K562 (cell line): ENCODE measurements around the gene ING5. TPM values are rescaled to one million over a fixed set of nuclear protein-coding genes. Genes with fewer than 3 reads are reported as not detected.

Source experiments
- ETS2 ChIP-seq: IDR thresholded peaks from 2 replicates; pipeline ENCODE4 v1.6.1; 2016; ENCODE audit warnings: borderline replicate concordance, missing genetic modification characterization, mild to moderate bottlenecking, moderate library complexity, missing compliant biosample characterization; ENCODE audit not compliant: poor library complexity, severe bottlenecking
- HDAC3 ChIP-seq: fragments of 450-650 bp; IDR thresholded peaks from 2 replicates; pipeline ENCODE4 v1.6.1; 2018; ENCODE audit warnings: borderline replicate concordance, mild to moderate bottlenecking, moderate library complexity; ENCODE audit not compliant: partially characterized antibody
- NBN ChIP-seq: fragments of 450-650 bp; IDR thresholded peaks from 2 replicates; pipeline ENCODE4 v1.6.1; 2016; ENCODE audit warnings: low read depth, mild to moderate bottlenecking
- PCBP2 ChIP-seq: fragments of 200-400 bp; formaldehyde crosslinking; IDR thresholded peaks from 2 replicates; pipeline ENCODE4 v1.6.1; 2018; ENCODE audit warnings: low read length, low read depth, mild to moderate bottlenecking, moderate library complexity; ENCODE audit not compliant: poor library complexity, severe bottlenecking
- ZFP1 ChIP-seq: fragments of 450-650 bp; formaldehyde crosslinking; IDR thresholded peaks from 2 replicates; pipeline ENCODE4 v1.4.0; 2020; ENCODE audit warnings: mild to moderate bottlenecking, mixed read lengths
- polyA plus RNA-seq, 8 experiments: library from polyadenylated mRNA; depleted of rRNA in 4 of 8; stranded (reverse) in 5 of 8; unstranded in 3 of 8; fragments of >200 nt; fragmentation: Nextera tagmentation in 2 of 8; fragmentation: Illumina TruSeq in 1 of 8; extraction: Ambion mirVana in 2 of 8; extraction: Trizol in 1 of 8; gene quantifications; 2 replicates each; pipeline versions ENCODE4 v1.2.1 to v1.2.3, GENCODE V29; 2011 to 2014; ENCODE audit warnings: inconsistent platforms in 1 of 8, missing spikeins in 1 of 8
- total RNA-seq, 7 experiments: library from RNA; depleted of rRNA in 6 of 7; stranded (reverse); fragments of >200 nt in 6 of 7; fragmentation: Illumina TruSeq in 2 of 7; extraction: Trizol in 2 of 7; gene quantifications; 2 replicates each; pipeline versions ENCODE4 v1.2.1 to v1.2.3, GENCODE V29; 2011 to 2021; ENCODE audit warnings: low replicate concordance in 1 of 7
- TF ChIP-seq, protein P1 (sequence below): fragments of 450-650 bp; IDR thresholded peaks from 2 replicates; pipeline ENCODE4 v1.6.1; 2016; ENCODE audit warnings: low read depth
- TF ChIP-seq, protein P2 (sequence below): sonication (generic); formaldehyde crosslinking; IDR thresholded peaks from 2 replicates; pipeline ENCODE4 v1.8.0; 2022; ENCODE audit warnings: mild to moderate bottlenecking, missing genetic modification reagents
- TF ChIP-seq, protein P3 (sequence below): fragments of 250-450 bp; sonication (Bioruptor Pico); IDR thresholded peaks from 2 replicates; pipeline ENCODE4 v1.8.0; 2022; ENCODE audit warnings: inconsistent platforms, mild to moderate bottlenecking, moderate library complexity, borderline replicate concordance
- TF ChIP-seq, protein P4 (sequence below): fragments of 250-450 bp; sonication (Bioruptor Pico); IDR thresholded peaks from 2 replicates; pipeline ENCODE4 v1.5.1; 2021; ENCODE audit warnings: mild to moderate bottlenecking
- TF ChIP-seq, protein P5 (sequence below): fragments of 450-650 bp; IDR thresholded peaks from 2 replicates; pipeline ENCODE4 v1.6.1; 2016; ENCODE audit warnings: borderline replicate concordance

ING5 gene
- total and polyA plus RNA-seq, 9 of the 15 experiments (the other 6 are each of a cell fraction or from before 2014, with no cell fraction given), result 10.4 to 53.3 (median 27.9) TPM

DNA sequence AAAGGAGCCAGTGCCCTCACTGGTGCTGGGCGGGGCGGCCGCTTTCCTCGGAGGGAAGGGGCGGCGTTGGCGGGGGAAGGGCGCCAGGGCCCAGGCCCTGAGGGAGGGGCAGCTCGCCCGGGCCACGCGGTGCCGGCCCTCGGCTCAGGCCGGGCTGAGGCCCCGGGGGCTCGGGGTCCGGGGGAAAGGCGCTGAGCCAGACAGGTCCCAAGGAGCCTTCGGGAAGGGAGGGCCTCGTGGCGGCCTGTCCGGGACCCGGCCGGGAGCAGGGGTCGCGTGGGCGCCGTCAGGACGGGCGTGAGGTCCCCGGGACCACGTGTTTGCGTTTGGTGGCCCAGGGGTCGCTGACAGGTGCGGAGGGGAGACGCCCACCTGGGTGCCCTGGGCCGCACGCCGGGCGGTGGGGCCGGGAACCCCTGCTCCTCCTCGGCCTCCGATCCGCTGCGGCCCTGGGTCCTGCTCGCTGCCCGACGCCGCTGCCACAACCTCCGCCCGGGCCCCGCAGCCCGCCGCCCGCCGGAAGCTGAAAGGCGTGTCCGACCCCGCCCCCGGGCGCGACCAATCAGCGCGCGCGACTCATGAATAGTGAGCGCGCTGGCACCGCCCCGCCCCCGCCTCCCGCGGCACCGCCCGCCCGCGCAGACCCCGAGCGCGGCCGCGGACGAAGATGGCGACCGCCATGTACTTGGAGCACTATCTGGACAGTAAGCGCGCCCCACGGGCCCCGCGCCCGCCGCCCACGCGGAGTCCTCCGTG, at the start of gene ING5 (continued):
- TF ChIP-seq, protein P1, sequence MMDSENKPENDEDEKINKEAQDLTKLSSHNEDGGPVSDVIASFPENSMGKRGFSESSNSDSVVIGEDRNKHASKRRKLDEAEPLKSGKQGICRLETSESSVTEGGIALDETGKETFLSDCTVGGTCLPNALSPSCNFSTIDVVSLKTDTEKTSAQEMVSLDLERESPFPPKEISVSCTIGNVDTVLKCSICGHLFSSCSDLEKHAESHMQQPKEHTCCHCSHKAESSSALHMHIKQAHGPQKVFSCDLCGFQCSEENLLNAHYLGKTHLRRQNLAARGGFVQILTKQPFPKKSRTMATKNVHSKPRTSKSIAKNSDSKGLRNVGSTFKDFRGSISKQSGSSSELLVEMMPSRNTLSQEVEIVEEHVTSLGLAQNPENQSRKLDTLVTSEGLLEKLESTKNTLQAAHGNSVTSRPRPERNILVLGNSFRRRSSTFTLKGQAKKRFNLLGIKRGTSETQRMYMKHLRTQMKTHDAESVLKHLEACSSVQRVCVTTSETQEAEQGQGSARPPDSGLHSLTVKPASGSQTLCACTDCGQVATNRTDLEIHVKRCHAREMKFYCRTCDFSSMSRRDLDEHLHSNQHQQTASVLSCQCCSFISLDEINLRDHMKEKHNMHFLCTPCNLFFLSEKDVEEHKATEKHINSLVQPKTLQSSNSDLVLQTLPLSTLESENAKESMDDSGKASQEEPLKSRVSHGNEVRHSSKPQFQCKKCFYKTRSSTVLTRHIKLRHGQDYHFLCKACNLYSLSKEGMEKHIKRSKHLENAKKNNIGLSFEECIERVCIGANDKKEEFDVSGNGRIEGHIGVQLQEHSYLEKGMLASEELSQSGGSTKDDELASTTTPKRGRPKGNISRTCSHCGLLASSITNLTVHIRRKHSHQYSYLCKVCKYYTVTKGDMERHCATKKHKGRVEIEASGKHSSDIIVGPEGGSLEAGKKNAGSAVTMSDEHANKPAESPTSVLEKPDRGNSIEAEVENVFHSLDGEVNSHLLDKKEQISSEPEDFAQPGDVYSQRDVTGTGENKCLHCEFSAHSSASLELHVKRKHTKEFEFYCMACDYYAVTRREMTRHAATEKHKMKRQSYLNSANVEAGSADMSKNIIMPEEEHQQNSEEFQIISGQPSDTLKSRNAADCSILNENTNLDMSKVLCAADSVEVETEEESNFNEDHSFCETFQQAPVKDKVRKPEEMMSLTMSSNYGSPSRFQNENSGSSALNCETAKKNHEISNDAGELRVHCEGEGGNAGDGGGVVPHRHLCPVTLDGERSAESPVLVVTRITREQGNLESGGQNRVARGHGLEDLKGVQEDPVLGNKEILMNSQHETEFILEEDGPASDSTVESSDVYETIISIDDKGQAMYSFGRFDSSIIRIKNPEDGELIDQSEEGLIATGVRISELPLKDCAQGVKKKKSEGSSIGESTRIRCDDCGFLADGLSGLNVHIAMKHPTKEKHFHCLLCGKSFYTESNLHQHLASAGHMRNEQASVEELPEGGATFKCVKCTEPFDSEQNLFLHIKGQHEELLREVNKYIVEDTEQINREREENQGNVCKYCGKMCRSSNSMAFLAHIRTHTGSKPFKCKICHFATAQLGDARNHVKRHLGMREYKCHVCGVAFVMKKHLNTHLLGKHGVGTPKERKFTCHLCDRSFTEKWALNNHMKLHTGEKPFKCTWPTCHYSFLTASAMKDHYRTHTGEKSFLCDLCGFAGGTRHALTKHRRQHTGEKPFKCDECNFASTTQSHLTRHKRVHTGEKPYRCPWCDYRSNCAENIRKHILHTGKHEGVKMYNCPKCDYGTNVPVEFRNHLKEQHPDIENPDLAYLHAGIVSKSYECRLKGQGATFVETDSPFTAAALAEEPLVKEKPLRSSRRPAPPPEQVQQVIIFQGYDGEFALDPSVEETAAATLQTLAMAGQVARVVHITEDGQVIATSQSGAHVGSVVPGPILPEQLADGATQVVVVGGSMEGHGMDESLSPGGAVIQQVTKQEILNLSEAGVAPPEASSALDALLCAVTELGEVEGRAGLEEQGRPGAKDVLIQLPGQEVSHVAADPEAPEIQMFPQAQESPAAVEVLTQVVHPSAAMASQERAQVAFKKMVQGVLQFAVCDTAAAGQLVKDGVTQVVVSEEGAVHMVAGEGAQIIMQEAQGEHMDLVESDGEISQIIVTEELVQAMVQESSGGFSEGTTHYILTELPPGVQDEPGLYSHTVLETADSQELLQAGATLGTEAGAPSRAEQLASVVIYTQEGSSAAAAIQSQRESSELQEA, result no peak
- TF ChIP-seq, protein P2, sequence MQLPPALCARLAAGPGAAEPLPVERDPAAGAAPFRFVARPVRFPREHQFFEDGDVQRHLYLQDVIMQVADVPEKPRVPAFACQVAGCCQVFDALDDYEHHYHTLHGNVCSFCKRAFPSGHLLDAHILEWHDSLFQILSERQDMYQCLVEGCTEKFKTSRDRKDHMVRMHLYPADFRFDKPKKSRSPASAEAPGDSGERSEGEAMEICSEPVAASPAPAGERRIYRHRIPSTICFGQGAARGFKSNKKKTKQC (CRISPR knock-in tag), result 0 out of 2 replicates have a peak, but pooled peaks have one; percentile 16
- TF ChIP-seq HDAC3 (no peak), ZFP1 (CRISPR knock-in tag) (no peak), NBN (no peak), ETS2 (tag) (no peak), PCBP2 (no peak)
- TF ChIP-seq, protein P3, sequence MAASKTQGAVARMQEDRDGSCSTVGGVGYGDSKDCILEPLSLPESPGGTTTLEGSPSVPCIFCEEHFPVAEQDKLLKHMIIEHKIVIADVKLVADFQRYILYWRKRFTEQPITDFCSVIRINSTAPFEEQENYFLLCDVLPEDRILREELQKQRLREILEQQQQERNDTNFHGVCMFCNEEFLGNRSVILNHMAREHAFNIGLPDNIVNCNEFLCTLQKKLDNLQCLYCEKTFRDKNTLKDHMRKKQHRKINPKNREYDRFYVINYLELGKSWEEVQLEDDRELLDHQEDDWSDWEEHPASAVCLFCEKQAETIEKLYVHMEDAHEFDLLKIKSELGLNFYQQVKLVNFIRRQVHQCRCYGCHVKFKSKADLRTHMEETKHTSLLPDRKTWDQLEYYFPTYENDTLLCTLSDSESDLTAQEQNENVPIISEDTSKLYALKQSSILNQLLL (CRISPR knock-in tag), result no peak
- TF ChIP-seq, protein P4, sequence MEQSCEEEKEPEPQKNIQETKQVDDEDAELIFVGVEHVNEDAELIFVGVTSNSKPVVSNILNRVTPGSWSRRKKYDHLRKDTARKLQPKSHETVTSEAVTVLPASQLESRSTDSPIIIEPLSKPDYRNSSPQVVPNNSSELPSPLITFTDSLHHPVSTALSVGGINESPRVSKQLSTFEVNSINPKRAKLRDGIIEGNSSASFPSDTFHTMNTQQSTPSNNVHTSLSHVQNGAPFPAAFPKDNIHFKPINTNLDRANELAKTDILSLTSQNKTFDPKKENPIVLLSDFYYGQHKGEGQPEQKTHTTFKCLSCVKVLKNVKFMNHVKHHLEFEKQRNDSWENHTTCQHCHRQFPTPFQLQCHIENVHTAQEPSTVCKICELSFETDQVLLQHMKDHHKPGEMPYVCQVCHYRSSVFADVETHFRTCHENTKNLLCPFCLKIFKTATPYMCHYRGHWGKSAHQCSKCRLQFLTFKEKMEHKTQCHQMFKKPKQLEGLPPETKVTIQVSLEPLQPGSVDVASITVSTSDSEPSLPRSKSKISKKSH (CRISPR knock-in tag), result 0 out of 2 replicates have a peak, but pooled peaks have one; percentile 17
- TF ChIP-seq, protein P5, sequence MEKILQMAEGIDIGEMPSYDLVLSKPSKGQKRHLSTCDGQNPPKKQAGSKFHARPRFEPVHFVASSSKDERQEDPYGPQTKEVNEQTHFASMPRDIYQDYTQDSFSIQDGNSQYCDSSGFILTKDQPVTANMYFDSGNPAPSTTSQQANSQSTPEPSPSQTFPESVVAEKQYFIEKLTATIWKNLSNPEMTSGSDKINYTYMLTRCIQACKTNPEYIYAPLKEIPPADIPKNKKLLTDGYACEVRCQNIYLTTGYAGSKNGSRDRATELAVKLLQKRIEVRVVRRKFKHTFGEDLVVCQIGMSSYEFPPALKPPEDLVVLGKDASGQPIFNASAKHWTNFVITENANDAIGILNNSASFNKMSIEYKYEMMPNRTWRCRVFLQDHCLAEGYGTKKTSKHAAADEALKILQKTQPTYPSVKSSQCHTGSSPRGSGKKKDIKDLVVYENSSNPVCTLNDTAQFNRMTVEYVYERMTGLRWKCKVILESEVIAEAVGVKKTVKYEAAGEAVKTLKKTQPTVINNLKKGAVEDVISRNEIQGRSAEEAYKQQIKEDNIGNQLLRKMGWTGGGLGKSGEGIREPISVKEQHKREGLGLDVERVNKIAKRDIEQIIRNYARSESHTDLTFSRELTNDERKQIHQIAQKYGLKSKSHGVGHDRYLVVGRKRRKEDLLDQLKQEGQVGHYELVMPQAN, result peak; percentile 74; the same call in 1 of the 2 replicates
